K562 (cell line): Measurements from ENCODE around the gene DNAJC1. TPM values are rescaled to one million over a fixed set of nuclear protein-coding genes. Genes with fewer than 3 reads are reported as not detected.

ENCODE experiments used
- ATAC-seq: fragments of 200-7000 bp; cut with Tn5 transposase; 3 replicates; pipeline ENCODE4 v1.9.1; 2020; ENCODE audit warnings: moderate library complexity
- BruUV-seq: library from RNA; stranded (reverse); fragments of 400-500 nt; replicated peaks from 2 replicates; lab custom pipeline; 2021; lab: Mats Ljungman, UMichigan
- CTCF ChIA-PET: fragments of 300-600 bp; formaldehyde crosslinking; extraction: SDS; loops from one replicate; lab custom pipeline; 2021; ENCODE audit warnings: low intra/inter-chr PET ratio; lab: Yijun Ruan, JAX
- POLR2A ChIA-PET: fragments of 300-600, 350-650 bp; sonication (Branson Sonifier 250); formaldehyde crosslinking; extraction: SDS; loops from one replicate; lab custom pipeline; 2021; ENCODE audit warnings: antibody characterized with exemption, inconsistent platforms; lab: Yijun Ruan, JAX
- DNase-seq, 4 experiments: peaks; one replicate each; pipeline versions ENCODE4 v3.0.0 to v3.0.0-alpha.2; 2011 to 2018; ENCODE audit warnings: low spot score in 3 of 4, mixed read lengths in 3 of 4; ENCODE audit errors: extremely low read depth in 1 of 4
- FAIRE-seq: peaks from 2 replicates; lab custom pipeline; 2011; peaks lifted over from hg19 to GRCh38; lab: Jason Lieb, UNC
- H2AFZ ChIP-seq: 2 replicates; pipeline ENCODE4 v1.6.0; 2011; ENCODE audit warnings: low read depth, low read length, control low read depth, inconsistent platforms
- H3K27ac ChIP-seq: fragments of 200-600 bp; 3 replicates; pipeline ENCODE4 v1.8.0; 2011; ENCODE audit warnings: low read depth, mild to moderate bottlenecking, control low read depth, inconsistent platforms, low read length, moderate library complexity, mixed read lengths; ENCODE audit errors: extremely low read depth
- H3K27me3 ChIP-seq, 2 experiments: fragments of 300-600 bp in 1 of 2; 2 replicates in 1 of 2; 3 replicates in 1 of 2; pipeline versions ENCODE4 v1.6.0 to v1.8.0; 2011; ENCODE audit warnings: inconsistent platforms in 2 of 2, low read length in 2 of 2, mild to moderate bottlenecking in 1 of 2, mixed read lengths in 1 of 2, moderate library complexity in 1 of 2; ENCODE audit not compliant: control insufficient read depth in 2 of 2, insufficient read depth in 2 of 2
- H3K36me3 ChIP-seq: fragments of 300-600 bp; 3 replicates; pipeline ENCODE4 v1.8.0; 2011; ENCODE audit warnings: mild to moderate bottlenecking, low read length, inconsistent platforms; ENCODE audit not compliant: control insufficient read depth, insufficient read depth
- H3K4me1 ChIP-seq, 2 experiments: fragments of 200-600 bp in 1 of 2; replicated peaks in 1 of 2; 2 replicates in 1 of 2; 3 replicates in 1 of 2; pipeline versions ENCODE4 v1.5.1 to v1.8.0; 2011; ENCODE audit warnings: inconsistent platforms in 2 of 2, low read length in 2 of 2, mild to moderate bottlenecking in 1 of 2, mixed read lengths in 1 of 2, moderate library complexity in 1 of 2; ENCODE audit not compliant: control insufficient read depth in 2 of 2, insufficient read depth in 2 of 2
- H3K4me2 ChIP-seq: 2 replicates; pipeline ENCODE4 v1.6.1; 2011; ENCODE audit warnings: low read length, control low read depth, inconsistent platforms, mixed read lengths; ENCODE audit not compliant: insufficient read depth
- H3K4me3 ChIP-seq: fragments of 200-600 bp; sonication (generic), shearing (Covaris generic); 2 replicates; pipeline ENCODE4 v1.5.1; 2016; ENCODE audit warnings: control low read depth, inconsistent platforms
- H3K79me2 ChIP-seq: fragments of 200-600 bp; 3 replicates; pipeline ENCODE4 v1.8.0; 2011; ENCODE audit warnings: low read length, inconsistent platforms; ENCODE audit not compliant: control insufficient read depth, insufficient read depth
- H3K9ac ChIP-seq, 2 experiments: 2 replicates each; pipeline versions ENCODE4 v1.6.0 to v1.6.1; 2011; ENCODE audit warnings: low read depth in 2 of 2, low read length in 2 of 2, control low read depth in 1 of 2, inconsistent platforms in 1 of 2, mild to moderate bottlenecking in 1 of 2, mixed read lengths in 1 of 2; ENCODE audit not compliant: insufficient read depth in 1 of 2
- H3K9me1 ChIP-seq: one replicate; pipeline ENCODE4 v1.6.0; 2011; ENCODE audit warnings: inconsistent platforms, mild to moderate bottlenecking, low read length, moderate library complexity; ENCODE audit not compliant: control insufficient read depth, insufficient read depth
- H3K9me3 ChIP-seq: replicated peaks from 2 replicates; pipeline ENCODE4 v1.5.1; 2011; ENCODE audit warnings: low read depth, low read length, inconsistent platforms; ENCODE audit not compliant: control insufficient read depth, insufficient read depth
- H4K20me1 ChIP-seq: replicated peaks from 2 replicates; pipeline ENCODE4 v1.6.1; 2011; ENCODE audit warnings: low read length, inconsistent platforms, mixed read lengths; ENCODE audit not compliant: control insufficient read depth, insufficient read depth
- MCM3 ChIP-seq: fragments of 450-650 bp; IDR thresholded peaks from 2 replicates; pipeline ENCODE4 v1.6.1; 2016
- SIX5 ChIP-seq, 2 experiments: IDR thresholded peaks; 2 replicates each; pipeline ENCODE4 v1.6.1; 2011; ENCODE audit warnings: low read length in 2 of 2, borderline replicate concordance in 1 of 2, low read depth in 1 of 2, mild to moderate bottlenecking in 1 of 2, moderate library complexity in 1 of 2; ENCODE audit not compliant: insufficient read depth in 1 of 2
- SRSF1 ChIP-seq: fragments of 200-400 bp; formaldehyde crosslinking; IDR thresholded peaks from 2 replicates; pipeline ENCODE4 v1.6.1; 2017; ENCODE audit warnings: mild to moderate bottlenecking, low read depth, low read length, moderate library complexity
- XRCC3 ChIP-seq: fragments of 450-650 bp; IDR thresholded peaks from 2 replicates; pipeline ENCODE4 v1.6.1; 2017; ENCODE audit warnings: mild to moderate bottlenecking, moderate library complexity
- WGBS: fragments of 100-300 bp; shearing (Covaris generic); methylation state at CpG from one replicate; pipeline ENCODE4 v1.1.6; 2016; ENCODE audit warnings: low coverage, mixed read lengths; ENCODE audit not compliant: insufficient coverage; ENCODE audit errors: missing lambda C conversion rate; 5-methylcytosine and 5-hydroxymethylcytosine counted together
- in situ Hi-C: fragments of 300-500 bp; cut with MboI; formaldehyde crosslinking; loops from 4 replicates; pipeline ENCODE4 v1.15.0; 2018; ENCODE audit warnings: inconsistent platforms, mixed read lengths
- intact Hi-C: fragments of 100-400 bp; cut with micrococcal nuclease; formaldehyde crosslinking; loops from 2 replicates; pipeline ENCODE4 v1.14.2; 2022
- polyA plus RNA-seq, 8 experiments: library from polyadenylated mRNA; depleted of rRNA in 4 of 8; stranded (reverse) in 5 of 8; unstranded in 3 of 8; fragments of >200 nt; fragmentation: Nextera tagmentation in 2 of 8; fragmentation: Illumina TruSeq in 1 of 8; extraction: Ambion mirVana in 2 of 8; extraction: Trizol in 1 of 8; gene quantifications; 2 replicates each; pipeline versions ENCODE4 v1.2.1 to v1.2.3, GENCODE V29; 2011 to 2014; ENCODE audit warnings: inconsistent platforms in 1 of 8, missing spikeins in 1 of 8
- total RNA-seq, 7 experiments: library from RNA; depleted of rRNA in 6 of 7; stranded (reverse); fragments of >200 nt in 6 of 7; fragmentation: Illumina TruSeq in 2 of 7; extraction: Trizol in 2 of 7; gene quantifications; 2 replicates each; pipeline versions ENCODE4 v1.2.1 to v1.2.3, GENCODE V29; 2011 to 2021; ENCODE audit warnings: low replicate concordance in 1 of 7
- TF ChIP-seq, protein P1 (sequence below): sonication (generic); formaldehyde crosslinking; IDR thresholded peaks from 2 replicates; pipeline ENCODE4 v1.8.0; 2023; ENCODE audit warnings: missing genetic modification reagents, mild to moderate bottlenecking, borderline replicate concordance
- TF ChIP-seq, protein P2 (sequence below): IDR thresholded peaks from 3 replicates; pipeline ENCODE4 v1.6.1; 2011; ENCODE audit warnings: borderline replicate concordance, mild to moderate bottlenecking, moderate library complexity; ENCODE audit not compliant: insufficient read length; ENCODE audit errors: extremely low read depth

Gene DNAJC1
- total and polyA plus RNA-seq, 9 of the 15 experiments (the other 6 are each of a cell fraction or from before 2014, with no cell fraction given), result 5.4 to 77.6 (median 40.3) TPM

DNA sequence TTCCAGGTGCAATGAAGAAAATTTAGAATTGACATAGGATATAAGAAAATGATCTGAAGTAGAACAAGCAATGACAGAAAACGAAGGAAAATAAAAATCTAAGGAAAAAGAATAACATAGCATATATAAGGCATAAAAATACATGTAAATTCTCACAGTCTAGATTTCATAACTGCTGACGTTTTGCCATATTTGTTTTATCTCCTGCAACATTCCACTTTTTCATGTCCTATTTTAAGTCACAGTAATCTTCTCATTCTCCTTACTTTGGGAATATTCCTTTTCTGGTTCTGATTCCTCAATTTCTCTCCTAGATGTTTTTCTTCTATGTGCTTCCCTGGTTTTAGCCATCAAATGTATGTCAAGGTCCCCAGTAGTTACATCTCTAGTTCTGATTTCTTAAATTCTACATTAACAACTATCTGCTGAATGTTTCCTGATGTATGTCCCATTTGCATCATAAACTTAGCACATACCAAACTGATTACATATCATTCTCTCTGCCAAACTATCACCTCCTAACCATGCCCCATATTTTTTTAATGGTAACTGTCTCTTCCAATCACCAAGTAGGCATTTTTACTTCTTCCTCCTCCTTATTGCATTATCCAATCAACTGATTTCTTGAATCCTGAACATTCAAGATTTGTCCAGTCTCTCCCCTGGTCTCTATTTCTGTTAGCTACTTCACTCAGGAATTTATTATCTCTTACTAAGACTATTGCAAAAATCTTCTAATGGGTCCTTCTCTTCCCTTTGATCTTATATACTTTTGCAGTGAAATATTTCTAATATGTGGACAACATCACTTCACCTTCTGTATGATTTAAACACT lies 171.3 kb downstream of the DNAJC1 start:
- in situ Hi-C loops, result no loop called here
- no TSS peak for BruUV-seq

More for the DNA sequence above, 171.3 kb downstream of the DNAJC1 start:
- ChIA-PET POLR2A (no interaction called here), CTCF (interaction anchor here (0.6 kb wide), 1 partner anchor 38 kb away, joined by 3 read pairs; no protein-coding TSS in a partner anchor)
- no peak overlapping the region for H3K9ac ChIP-seq
- no peak overlapping the region for H3K27ac ChIP-seq
- TF ChIP-seq SRSF1 (no peak), XRCC3 (no peak), MCM3 (no peak), SIX5 (IDR thresholded peaks at IDR 0.05; ENCODE audit: borderline replicate concordance in 1 of 2, insufficient read depth in 1 of 2, low read depth in 1 of 2, low read length in 2 of 2) (no peak)
- TF ChIP-seq, protein P1, sequence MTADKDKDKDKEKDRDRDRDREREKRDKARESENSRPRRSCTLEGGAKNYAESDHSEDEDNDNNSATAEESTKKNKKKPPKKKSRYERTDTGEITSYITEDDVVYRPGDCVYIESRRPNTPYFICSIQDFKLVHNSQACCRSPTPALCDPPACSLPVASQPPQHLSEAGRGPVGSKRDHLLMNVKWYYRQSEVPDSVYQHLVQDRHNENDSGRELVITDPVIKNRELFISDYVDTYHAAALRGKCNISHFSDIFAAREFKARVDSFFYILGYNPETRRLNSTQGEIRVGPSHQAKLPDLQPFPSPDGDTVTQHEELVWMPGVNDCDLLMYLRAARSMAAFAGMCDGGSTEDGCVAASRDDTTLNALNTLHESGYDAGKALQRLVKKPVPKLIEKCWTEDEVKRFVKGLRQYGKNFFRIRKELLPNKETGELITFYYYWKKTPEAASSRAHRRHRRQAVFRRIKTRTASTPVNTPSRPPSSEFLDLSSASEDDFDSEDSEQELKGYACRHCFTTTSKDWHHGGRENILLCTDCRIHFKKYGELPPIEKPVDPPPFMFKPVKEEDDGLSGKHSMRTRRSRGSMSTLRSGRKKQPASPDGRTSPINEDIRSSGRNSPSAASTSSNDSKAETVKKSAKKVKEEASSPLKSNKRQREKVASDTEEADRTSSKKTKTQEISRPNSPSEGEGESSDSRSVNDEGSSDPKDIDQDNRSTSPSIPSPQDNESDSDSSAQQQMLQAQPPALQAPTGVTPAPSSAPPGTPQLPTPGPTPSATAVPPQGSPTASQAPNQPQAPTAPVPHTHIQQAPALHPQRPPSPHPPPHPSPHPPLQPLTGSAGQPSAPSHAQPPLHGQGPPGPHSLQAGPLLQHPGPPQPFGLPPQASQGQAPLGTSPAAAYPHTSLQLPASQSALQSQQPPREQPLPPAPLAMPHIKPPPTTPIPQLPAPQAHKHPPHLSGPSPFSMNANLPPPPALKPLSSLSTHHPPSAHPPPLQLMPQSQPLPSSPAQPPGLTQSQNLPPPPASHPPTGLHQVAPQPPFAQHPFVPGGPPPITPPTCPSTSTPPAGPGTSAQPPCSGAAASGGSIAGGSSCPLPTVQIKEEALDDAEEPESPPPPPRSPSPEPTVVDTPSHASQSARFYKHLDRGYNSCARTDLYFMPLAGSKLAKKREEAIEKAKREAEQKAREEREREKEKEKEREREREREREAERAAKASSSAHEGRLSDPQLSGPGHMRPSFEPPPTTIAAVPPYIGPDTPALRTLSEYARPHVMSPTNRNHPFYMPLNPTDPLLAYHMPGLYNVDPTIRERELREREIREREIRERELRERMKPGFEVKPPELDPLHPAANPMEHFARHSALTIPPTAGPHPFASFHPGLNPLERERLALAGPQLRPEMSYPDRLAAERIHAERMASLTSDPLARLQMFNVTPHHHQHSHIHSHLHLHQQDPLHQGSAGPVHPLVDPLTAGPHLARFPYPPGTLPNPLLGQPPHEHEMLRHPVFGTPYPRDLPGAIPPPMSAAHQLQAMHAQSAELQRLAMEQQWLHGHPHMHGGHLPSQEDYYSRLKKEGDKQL (CRISPR knock-in tag), result no peak
- TF ChIP-seq, protein P2, sequence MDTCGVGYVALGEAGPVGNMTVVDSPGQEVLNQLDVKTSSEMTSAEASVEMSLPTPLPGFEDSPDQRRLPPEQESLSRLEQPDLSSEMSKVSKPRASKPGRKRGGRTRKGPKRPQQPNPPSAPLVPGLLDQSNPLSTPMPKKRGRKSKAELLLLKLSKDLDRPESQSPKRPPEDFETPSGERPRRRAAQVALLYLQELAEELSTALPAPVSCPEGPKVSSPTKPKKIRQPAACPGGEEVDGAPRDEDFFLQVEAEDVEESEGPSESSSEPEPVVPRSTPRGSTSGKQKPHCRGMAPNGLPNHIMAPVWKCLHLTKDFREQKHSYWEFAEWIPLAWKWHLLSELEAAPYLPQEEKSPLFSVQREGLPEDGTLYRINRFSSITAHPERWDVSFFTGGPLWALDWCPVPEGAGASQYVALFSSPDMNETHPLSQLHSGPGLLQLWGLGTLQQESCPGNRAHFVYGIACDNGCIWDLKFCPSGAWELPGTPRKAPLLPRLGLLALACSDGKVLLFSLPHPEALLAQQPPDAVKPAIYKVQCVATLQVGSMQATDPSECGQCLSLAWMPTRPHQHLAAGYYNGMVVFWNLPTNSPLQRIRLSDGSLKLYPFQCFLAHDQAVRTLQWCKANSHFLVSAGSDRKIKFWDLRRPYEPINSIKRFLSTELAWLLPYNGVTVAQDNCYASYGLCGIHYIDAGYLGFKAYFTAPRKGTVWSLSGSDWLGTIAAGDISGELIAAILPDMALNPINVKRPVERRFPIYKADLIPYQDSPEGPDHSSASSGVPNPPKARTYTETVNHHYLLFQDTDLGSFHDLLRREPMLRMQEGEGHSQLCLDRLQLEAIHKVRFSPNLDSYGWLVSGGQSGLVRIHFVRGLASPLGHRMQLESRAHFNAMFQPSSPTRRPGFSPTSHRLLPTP, result no peak
- H3K4me2 ChIP-seq, result no peak overlapping the region
- no peaks in the 10 kb centered on the region for H3K36me3 ChIP-seq
- DNase-seq, result no peak
- no peaks in the 10 kb centered on the region for H3K27me3 ChIP-seq
- WGBS, result 67% methylated on average over 2 of the region's 2 CpGs
- H4K20me1 ChIP-seq, result no peaks in the 10 kb centered on the region
- no peaks in the 10 kb centered on the region for H3K9me1 ChIP-seq
- no peak overlapping the region for H3K4me3 ChIP-seq
- H3K9me3 ChIP-seq, result peaks cover 7% of the 10 kb centered on the region
- intact Hi-C loops, result no loop called here
- ATAC-seq, result no peak
- H2AFZ ChIP-seq, result no peak overlapping the region
- FAIRE-seq, result no peak
- H3K4me1 ChIP-seq, result peaks cover 0 to 2% of the 10 kb centered on the region in 2 experiments; a peak in 1 of 5 replicates
- H3K79me2 ChIP-seq, result no peaks in the 10 kb centered on the region
